SK-N-MC (cell line): ENCODE measurements around the gene SMARCA4.
"Not testable (repeated sequence)": the region's sequence is repeated elsewhere in the genome, so short reads cannot be mapped to it uniquely, and the experiment has no call there.

Experiments
- DNase-seq: peaks from one replicate; pipeline ENCODE4 v3.0.0-alpha.2; 2011; ENCODE audit warnings: low read depth, low spot score
- H3K27ac ChIP-seq: fragments of 200-600 bp; sonication (generic); 2 replicates; pipeline ENCODE4 v1.5.1; 2016; ENCODE audit warnings: mixed run types
- H3K36me3 ChIP-seq: fragments of 200-600 bp; sonication (generic); 2 replicates; pipeline ENCODE4 v1.6.1; 2017; ENCODE audit warnings: antibody characterized with exemption, low read length, mixed read lengths; ENCODE audit not compliant: insufficient read depth
- H3K4me3 ChIP-seq: fragments of 200-600 bp; sonication (generic); 2 replicates; pipeline ENCODE4 v1.5.1; 2016
- H3K9ac ChIP-seq: fragments of 200-600 bp; sonication (generic); 2 replicates; pipeline ENCODE4 v1.8.0; 2017; ENCODE audit warnings: mixed run types, mixed read lengths; ENCODE audit not compliant: insufficient read length
- H3K9me3 ChIP-seq: fragments of 200-600 bp; sonication (generic); 2 replicates; pipeline ENCODE4 v1.6.1; 2017; ENCODE audit warnings: low read depth, mild to moderate bottlenecking, antibody characterized with exemption, low read length, moderate library complexity, mixed read lengths
- EZH2 ChIP-seq: fragments of 200-600 bp; sonication (generic); IDR thresholded peaks from one replicate; pipeline ENCODE4 v1.6.1; 2017; ENCODE audit warnings: antibody characterized with exemption
- FOXP2 ChIP-seq: optimal IDR thresholded peaks from 2 replicates; pipeline ENCODE3; 2011; ENCODE audit warnings: mild to moderate bottlenecking, moderate library complexity; ENCODE audit not compliant: insufficient read depth; ENCODE audit errors: extremely low read length, control extremely low read depth
- POLR2AphosphoS5 ChIP-seq: IDR thresholded peaks from 2 replicates; pipeline ENCODE4 v1.6.1; 2012; ENCODE audit warnings: mild to moderate bottlenecking, low read depth, low read length, borderline replicate concordance

SMARCA4 gene

GRCh38 chr19:10924597-10924996 lies 36.2 kb upstream of the SMARCA4 start:
- Histone ChIP-seq H3K36me3 (peaks cover 18% of the 10 kb centered on the region; the same call in 1 of the 2 replicates), H3K9ac (no peak overlapping the region), H3K9me3 (no peaks in the 10 kb centered on the region), H3K4me3 (no peak overlapping the region), H3K27ac (no peak overlapping the region)
- TF ChIP-seq EZH2 (no peak), POLR2AphosphoS5 (no peak), FOXP2 (no peak)
- DNase-seq = no peak

DNA sequence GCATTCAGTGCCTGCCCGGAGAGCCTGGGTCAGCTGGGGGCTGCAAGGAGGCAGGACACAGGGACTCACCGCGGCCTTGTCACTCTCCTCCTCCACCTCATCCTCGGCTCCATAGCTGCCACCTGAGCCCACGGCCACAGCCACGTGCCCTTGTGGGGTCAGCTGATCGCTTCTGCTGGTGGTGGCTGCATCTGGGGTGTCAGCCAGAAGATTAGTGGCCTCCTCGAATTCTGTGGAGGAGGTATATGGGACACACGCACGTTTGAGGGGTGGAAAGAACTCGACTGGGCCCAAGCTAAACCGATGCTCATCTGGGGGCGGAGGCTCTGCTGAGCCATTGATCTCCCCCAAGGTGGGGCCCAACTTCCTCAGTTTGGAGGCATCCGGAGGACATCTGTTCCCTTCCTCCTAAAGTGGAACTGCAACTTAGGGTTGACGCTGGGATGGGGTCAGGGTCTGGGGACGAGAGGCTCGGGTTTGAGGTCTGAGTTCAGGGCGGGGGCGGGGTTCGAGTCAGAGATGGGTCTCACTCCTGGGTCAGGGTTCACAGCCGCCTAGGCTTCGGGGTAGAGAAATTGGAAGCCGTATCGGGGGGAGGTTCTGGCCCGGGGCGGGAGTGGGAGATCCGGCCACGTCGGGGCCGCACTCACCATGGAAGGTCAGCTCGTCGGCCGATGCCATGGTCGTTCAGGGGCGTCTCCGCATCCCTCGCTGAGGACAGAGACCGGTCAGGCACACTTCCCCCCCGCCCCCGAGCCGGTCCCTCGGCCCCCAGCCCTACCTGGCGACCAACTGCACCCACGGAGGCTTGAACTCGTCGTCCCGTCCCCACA lies 32.9 kb upstream of the SMARCA4 start:
- H3K36me3 ChIP-seq = peaks cover 11% of the 10 kb centered on the region
- no peak overlapping the region for H3K27ac ChIP-seq
- TF ChIP-seq FOXP2 (no peak), POLR2AphosphoS5 (no peak), EZH2 (no peak)
- H3K9me3 ChIP-seq = no peaks in the 10 kb centered on the region
- peak overlapping the region; percentile 94 for H3K4me3 ChIP-seq
- peak overlapping the region; percentile 75 for H3K9ac ChIP-seq
- no peak for DNase-seq

- TF ChIP-seq FOXP2 = peak; percentile 42
- peak; percentile 94 for TF ChIP-seq POLR2AphosphoS5
- no peak for TF ChIP-seq EZH2
- peaks cover 6% of the 10 kb centered on the region for H3K36me3 ChIP-seq
Observed at GRCh38 chr19:10928563-10929401, 32.0 kb upstream of the SMARCA4 start, which contains the start of the genes TIMM29 and YIPF2. Gene TIMM29 (plus strand): TSS chr19:10928811. CDS start chr19:10928823, 12 bp downstream. Gene YIPF2 (minus strand): TSS chr19:10928639. CDS start chr19:10928410, 229 bp downstream.

GRCh38 chr19:10929402-10929794 lies 31.4 kb upstream of the SMARCA4 start:
- no peak overlapping the region for H3K27ac ChIP-seq
- peak overlapping the region; percentile 94 for H3K4me3 ChIP-seq
- no peak for DNase-seq
- H3K9ac ChIP-seq = peak overlapping the region; percentile 81
- TF ChIP-seq EZH2 (no peak), POLR2AphosphoS5 (no peak), FOXP2 (no peak)
- no peaks in the 10 kb centered on the region for H3K9me3 ChIP-seq
- H3K36me3 ChIP-seq = peaks cover 5% of the 10 kb centered on the region

More at GRCh38 chr19:10928563-10929401, 32.0 kb upstream of the SMARCA4 start, which contains the start of the genes TIMM29 and YIPF2:
- H3K27ac ChIP-seq = no peak within 1 kb of the TSS
- no peaks in the 10 kb centered on the region for H3K9me3 ChIP-seq
- peak within 1 kb of the TSS; percentile 81 for H3K9ac ChIP-seq
- DNase-seq = peak; percentile 92
- peak within 1 kb of the TSS; percentile 94 for H3K4me3 ChIP-seq

DNA sequence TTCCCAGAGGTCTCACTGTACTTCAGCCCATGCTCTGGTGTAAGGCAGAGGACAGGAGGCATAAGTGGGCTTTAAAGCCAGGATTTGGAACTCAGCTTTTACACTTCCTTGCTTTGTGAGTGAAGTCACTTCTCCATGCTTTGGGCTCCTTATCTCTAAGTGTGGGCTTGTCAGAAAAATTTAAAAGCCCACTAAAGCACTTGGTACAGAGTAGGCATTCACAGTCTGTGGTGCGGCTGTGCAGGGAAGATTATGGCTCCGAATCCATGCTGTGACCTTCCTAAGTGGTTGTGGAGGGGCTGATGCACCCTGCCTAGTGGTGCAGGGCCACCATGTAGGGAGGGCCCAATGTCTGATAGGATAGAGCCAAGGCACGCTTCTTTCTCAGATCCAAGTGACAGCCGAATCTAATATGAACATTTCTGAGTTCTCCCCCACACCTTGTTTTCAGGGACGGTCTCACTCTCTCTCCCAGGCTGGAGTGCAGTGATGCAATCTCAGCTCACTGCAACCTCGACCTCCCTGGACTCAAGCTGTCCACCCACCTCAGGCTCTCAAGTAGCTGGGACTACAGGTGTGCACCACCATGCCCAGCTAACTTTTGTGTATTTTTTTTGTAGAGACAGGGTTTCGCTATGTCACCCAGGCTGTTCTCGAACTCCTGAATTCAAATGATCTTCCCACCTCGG lies 25.3 kb upstream of the SMARCA4 start:
- DNase-seq = no peak
- Histone ChIP-seq H3K4me3 (no peak overlapping the region), H3K9me3 (no peaks in the 10 kb centered on the region), H3K36me3 (peaks cover 4% of the 10 kb centered on the region), H3K27ac (peak overlapping the region; percentile 31; the same call in 1 of the 2 replicates), H3K9ac (no peak overlapping the region)
- no peak for TF ChIP-seq POLR2AphosphoS5
- no peak for TF ChIP-seq EZH2
- TF ChIP-seq FOXP2 = no peak

GRCh38 chr19:10936661-10937084 lies 24.2 kb upstream of the SMARCA4 start:
- no peak overlapping the region for H3K27ac ChIP-seq
- peak overlapping the region; percentile 35 for H3K9ac ChIP-seq

DNA sequence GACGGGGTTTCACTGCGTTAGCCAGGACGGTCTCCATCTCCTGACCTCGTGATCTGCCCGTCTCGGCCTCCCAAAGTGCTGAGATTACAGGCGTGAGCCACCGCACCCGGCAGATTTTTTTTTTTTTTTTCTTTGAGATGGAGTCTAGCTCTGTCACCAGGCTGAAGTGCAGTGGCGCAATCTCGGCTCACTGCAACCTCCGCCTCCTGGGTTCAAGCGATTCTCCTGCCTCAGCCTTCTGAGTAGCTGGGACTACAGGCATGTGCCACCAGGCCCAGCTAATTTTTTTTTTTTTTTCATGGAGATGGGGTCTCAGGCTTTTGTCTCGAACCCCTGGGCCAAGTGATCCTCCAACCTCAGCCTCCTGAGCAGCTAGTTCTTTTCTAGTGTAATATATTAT lies 19.2 kb upstream of the SMARCA4 start:
- H3K27ac ChIP-seq, DNase-seq, H3K9ac ChIP-seq, H3K4me3 ChIP-seq, H3K36me3 ChIP-seq, H3K9me3 ChIP-seq: not testable (repeated sequence)

More at GRCh38 chr19:10936661-10937084, 24.2 kb upstream of the SMARCA4 start:
- Histone ChIP-seq H3K36me3 (no peaks in the 10 kb centered on the region), H3K4me3 (peak overlapping the region; percentile 66), H3K9me3 (no peaks in the 10 kb centered on the region)
- TF ChIP-seq FOXP2 = no peak
- no peak for TF ChIP-seq EZH2
- no peak for TF ChIP-seq POLR2AphosphoS5
- peak; percentile 81 for DNase-seq

GRCh38 chr19:10943412-10943811 lies 17.4 kb upstream of the SMARCA4 start:
- H3K27ac ChIP-seq, DNase-seq, H3K36me3 ChIP-seq, H3K9ac ChIP-seq, H3K4me3 ChIP-seq, H3K9me3 ChIP-seq: not testable (repeated sequence)
